ENCODE data around the gene SUV39H2.
"Not testable (repeated sequence)": the region's sequence is repeated elsewhere in the genome, so short reads cannot be mapped to it uniquely, and the experiment has no call there.

The SUV39H2 gene, protein sequence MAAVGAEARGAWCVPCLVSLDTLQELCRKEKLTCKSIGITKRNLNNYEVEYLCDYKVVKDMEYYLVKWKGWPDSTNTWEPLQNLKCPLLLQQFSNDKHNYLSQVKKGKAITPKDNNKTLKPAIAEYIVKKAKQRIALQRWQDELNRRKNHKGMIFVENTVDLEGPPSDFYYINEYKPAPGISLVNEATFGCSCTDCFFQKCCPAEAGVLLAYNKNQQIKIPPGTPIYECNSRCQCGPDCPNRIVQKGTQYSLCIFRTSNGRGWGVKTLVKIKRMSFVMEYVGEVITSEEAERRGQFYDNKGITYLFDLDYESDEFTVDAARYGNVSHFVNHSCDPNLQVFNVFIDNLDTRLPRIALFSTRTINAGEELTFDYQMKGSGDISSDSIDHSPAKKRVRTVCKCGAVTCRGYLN

DNA sequence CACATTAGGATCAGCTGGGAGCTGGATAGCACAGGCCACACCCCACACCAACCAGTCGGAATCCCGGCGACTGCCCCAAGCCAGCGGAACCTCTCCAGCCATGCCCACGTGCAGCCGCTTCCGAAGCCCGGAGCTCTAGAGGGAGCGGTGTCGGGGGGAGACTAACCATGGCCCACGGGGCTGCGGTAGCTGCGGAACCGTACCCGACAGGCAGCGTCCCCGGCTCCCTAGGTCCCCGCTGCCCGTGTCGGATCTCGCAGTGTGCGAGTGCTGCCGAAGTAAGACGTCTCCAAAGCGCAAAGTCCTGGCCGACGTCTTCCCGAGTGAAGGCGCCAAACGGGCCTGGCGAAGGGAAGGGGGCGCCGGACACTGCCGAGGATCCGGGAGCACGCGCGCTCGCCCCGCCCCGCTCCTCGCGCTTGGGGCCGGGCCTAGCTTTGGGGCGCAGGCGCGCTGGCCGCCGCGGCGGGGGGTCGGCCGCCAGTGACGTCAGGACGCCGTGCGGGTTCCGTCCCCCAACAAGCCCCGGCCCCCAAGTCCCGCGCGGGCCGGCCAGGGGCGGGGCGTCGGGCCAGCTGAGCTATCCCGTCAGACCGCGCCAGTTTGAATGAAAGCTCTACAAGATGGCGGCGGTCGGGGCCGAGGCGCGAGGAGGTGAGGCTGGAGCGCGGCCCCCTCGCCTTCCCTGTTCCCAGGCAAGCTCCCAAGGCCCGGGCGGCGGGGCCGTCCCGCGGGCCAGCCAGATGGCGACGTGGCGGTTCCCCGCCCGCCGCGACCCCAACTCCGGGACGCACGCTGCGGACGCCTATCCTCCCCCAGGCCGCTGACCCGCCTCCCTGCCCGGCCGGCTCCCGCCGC, at the start of gene SUV39H2:
TSS of gene SUV39H2 (plus strand) at position 601 of the 858 bp plus-strand sequence. CDS start at position 624, 23 bp downstream.
- peak; percentile 89 to 92 for DNase-seq

DNA sequence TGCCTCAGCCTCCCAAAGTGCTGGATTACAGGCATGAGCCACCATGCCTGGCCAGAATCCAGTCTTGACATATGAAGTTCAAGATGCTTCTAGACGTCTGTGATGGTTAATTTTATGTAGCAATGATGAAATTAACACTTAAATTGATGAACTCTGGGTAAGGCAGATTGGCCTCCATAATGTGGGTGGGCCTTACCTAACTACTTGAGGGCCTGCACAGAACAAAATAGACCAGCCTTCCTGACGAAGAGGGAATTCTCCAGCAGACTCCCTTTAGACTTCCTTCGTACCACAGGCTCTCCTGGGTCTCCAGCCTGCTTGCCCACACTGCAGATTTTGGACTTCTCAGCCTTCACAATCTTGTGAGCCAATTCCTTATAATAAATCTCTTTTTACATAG, 45.6 kb upstream of the SUV39H2 start:
- DNase-seq, result no peak

DNA sequence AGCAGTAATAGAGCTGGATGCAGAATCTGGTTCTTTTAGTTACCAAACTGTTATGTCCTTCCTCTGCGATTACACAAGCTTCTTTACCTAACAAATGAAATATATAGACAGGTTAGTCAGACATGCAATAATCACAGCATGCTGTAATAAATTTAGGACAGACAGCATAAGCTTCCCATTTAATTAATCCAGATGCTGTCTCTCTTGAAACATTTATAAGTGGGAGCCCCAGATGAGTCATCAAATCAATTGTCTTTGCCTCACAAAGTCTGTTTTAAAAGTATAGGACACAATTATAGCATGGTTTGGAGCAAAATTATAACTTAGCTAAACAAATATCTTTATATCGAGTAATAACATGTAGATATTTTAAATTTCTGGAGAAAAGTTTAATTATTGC, 42.5 kb upstream of the SUV39H2 start:
- no peak for DNase-seq

DNA sequence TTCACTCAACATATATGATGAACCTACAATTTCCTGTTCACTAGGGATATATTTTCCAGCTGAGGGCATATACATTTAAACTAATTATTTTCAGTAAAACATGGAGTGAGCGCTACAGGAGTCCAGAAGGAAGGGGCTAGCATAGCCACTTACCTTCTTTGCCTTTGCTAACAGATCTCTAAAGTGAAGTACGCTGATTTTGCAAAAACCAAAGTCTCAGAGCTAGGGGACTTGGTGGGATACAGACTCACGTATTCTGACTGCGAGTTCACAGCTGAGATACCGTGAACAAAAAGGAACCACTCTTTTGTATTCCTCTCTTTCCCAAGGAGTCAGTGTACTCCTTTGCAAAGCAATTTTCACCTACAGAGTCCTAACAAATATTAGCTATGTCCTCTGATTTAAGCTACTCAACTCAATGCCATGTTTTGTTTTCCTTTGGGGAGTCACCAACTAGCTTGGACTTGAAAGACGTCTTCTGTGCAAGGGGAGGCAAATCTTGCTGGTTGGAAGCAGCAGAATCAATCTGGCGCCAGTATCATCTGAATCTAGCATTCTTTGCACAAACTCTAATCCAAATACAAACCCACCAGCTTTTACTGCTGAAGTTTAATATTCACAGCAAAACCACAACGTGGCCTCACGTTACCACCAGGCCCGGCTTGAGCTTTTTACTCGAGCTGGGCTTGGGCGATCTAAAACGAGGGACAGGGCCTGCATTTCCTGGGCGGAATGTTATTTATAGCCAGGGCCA, 41.5 kb upstream of the SUV39H2 start:
- no peak for DNase-seq

DNA sequence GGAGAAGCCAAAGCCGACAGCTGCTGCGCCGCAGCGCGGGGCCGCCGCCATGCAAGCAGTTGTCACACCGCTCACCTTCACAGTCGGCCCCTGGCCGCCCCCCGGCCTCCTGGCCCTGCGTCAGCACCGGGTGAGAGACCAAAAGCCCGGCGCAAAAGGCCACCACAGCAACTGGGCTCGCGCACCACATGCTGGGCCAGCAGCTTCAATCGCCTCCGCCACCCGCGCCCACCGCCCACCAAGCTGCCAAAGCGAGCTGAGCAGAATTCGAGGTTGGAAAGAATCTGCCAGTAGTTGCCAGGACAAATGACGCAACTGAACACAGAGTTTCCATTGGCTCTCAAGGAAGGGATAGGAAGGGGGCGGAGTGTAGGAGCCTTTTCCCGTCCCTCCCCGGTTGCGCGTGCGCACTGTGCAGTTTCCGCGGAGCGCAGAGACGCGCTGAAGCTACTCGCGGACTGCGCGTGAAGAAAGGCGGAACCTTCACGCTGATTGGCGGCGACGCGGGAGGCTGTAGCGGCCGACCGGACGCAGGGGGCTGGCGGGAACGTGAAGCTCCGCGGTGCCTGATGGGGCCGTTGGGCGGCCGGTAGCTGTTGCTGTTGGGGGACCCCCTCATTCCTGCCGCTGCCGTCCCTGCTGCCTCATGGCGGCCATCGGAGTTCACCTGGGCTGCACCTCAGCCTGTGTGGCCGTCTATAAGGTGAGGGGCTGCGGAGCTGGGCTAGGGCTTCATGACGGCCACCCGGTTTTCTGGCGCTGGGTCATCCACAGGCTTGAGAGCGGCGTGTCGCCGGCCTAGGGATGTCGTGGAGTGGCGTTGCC, 40.7 kb upstream of the SUV39H2 start, which contains the start of the genes CDNF, HSPA14 and MSANTD7:
TSS of gene CDNF (minus strand) at position 281 of the 825 bp plus-strand sequence. CDS start at position 190, 91 bp downstream.
TSS of gene HSPA14 (plus strand) at position 550 of the 825 bp plus-strand sequence. CDS start at position 647, 97 bp downstream.
TSS of gene MSANTD7 (plus strand) at position 550 of the 825 bp plus-strand sequence. CDS start 3,979 bp downstream, outside the sequence.
- peak; percentile 98 to 99 for DNase-seq

DNA sequence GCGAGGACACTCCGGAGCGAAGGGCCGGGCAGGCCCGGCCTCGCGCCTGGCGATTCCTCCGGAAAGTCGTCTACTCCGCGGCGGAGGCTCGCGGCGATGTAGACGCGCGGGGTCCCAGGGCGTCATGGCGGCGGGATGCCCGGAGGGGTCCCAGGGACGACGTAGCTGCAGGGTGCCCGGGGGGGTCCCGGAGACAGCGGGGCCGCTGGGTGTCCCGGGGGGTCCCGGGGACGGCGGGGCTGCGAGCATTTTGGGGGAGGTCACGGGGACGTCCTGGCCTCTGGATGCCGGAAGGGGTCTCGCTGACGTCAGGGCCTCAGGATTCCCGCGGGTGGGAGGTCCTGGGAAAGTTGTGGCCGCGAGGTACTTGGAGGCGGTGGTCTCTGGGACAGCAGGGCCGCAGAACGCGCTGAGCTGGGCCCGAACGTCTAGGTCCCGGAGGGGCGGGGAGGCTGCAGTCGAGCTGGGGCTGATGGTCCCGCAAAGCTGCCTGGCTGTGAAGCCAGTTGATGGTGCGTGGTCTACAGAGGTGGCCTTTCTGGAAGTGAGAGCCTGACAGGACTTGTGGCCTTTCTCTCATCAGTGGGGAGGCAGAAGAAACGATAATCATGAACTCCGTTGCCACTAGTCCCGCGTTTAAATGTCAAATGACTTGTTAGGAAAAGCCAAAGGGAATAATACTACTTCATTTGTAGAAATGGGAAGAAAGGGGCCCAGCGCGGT, 39.9 kb upstream of the SUV39H2 start:
- DNase-seq, result peak; percentile 7 to 14

DNA sequence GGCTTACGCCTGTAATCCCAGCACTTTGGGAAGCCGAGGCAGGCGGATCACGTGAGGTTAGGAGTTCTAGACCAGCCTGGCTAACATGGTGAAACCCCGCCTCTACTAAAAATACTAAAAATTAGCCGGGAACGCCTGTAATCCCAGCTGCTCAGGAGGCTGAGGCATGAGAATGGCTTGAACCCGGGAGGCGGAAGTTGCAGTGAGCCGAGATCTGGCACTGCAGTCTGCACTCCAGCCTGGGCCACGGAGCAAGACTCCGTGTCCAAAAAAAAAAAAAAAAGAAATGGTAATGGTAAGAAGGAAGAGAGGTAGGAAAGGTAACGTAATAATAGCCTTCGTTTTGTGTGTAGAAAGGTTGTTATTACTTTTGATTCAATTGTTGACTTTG, 39.4 kb upstream of the SUV39H2 start:
- no peak for DNase-seq

DNA sequence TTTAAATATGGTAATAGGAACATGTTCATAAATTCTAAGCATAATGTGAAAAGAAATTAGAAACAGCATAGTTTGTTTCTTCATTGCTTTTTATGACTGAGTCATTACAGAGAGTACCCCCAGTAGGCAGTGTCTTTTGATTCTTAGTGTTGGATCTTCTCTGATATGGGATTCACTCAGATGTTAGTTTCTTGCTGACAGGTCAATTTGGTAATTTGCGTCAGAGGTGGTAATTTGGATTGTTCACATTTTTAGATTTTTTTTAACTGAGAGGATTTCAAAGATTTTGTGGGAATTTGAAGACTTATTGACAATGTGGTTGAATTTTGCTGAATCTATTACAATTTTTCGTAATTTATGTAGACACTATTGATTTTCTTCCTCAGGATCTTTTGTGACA, 38.5 kb upstream of the SUV39H2 start:
- no peak for DNase-seq

DNA sequence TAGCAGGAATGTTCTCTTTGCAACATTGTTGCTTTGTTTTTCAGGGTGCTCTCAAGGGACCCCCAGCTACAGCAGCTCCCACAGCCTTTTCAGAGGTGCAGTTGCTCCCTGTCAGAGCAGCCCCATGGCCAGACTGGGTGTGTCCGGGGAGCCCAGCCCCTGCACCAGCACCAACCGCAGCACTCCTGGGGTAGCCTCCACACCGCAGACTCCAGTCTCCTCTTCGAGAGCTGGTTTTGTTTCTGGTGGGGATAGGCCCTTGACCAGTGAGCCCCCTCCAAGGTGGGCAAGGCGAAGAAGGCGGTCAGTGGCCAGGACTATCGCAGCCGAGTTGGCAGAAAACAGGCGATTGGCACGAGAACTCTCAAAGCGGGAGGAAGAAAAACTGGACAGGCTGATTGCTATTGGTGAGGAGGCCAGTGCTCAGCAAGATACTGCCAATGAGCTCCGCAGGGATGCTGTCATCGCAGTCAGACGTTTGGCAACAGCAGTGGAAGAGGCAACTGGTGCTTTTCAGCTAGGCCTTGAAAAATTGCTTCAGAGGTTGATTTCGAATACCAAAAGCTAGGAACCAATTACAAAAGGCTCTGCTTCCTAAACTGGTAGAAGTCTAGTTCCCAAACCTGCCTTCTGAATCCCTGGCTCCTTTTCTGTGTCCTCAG, 35.2 kb upstream of the SUV39H2 start:
- no peak for DNase-seq

DNA sequence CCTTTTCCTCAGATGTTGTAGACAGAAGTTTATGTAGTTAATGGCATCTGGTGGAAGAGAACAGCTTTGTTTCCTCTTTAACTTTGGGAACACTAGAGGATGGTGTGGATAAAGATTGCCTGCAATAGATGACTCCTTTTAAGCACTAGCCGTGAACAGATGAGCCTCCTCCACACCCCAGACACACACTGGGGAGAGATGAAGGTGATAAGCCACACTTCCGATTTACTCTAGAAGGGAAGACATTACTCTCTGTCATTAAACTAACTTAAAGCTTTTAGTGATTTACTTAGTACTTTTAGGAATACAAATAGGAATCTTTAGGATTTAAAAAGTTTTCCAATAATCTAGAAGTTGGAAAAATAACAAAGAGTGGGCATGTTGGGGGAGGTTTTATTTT, 33.7 kb upstream of the SUV39H2 start:
- no peak for DNase-seq

DNA sequence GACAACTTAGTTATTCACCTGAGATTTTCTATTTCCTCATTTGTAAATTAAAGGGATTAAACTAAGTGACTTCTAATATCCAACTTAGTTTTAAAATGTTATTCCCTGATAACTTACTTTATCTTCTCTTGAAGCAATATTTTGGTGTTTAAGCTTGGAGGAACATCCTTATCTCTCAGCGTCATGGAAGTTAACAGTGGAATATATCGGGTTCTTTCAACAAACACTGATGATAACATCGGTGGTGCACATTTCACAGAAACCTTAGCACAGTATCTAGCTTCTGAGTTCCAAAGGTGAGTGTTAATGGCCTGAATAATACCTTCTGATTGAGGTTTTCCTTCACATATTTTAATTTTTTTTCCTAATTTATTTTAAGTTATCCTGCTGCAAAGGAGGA, 26.4 kb upstream of the SUV39H2 start:
- no peak for DNase-seq

DNA sequence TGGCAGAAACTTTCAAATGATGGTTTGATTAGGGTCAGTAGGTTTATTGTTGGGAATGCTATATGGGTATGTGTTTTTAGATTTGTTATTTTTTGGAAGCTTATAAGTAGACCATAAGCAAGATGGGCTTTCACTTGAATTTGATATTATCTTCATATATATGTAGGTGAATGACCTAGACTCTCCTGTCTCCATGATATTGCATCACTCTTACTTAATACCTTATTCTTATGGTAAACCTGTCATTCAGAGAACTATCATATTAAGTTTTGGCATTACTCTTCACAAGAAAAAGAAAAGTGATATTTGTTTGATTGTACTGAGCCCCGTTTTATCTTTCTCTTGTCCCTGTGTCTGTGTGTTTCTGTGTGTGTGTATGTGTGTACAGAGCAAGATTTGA, 23.2 kb upstream of the SUV39H2 start:
- DNase-seq, result no peak

DNA sequence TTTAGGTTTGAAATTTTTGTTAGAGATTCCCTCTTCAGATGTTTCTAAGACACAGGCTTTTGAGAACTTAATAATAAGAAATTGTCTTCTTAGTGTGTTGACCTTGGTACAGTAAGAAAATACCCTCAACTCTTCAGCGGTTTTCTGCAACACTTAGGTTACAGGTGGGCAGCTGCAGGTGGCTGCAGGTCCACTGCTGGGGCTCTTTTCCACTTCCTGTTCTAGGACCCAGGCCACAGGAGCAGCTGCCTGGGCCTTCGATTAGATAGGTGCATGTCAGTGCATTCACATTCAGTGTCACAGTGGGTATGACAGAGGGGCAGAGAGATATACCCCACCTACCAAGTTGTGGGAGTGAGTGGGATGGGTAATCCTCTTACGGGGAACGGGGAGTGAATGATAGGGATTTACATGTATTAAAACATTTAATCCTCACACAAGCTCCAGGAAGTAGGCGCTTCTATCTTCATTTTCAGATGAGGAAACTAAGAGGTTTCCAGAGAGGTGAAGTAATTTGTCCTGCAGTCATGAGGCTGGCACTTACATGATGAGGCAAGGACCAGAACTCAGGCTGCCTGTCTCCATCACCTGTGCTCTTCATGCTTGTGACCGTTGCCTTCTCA, 20.2 kb upstream of the SUV39H2 start:
- DNase-seq, result no peak

DNA sequence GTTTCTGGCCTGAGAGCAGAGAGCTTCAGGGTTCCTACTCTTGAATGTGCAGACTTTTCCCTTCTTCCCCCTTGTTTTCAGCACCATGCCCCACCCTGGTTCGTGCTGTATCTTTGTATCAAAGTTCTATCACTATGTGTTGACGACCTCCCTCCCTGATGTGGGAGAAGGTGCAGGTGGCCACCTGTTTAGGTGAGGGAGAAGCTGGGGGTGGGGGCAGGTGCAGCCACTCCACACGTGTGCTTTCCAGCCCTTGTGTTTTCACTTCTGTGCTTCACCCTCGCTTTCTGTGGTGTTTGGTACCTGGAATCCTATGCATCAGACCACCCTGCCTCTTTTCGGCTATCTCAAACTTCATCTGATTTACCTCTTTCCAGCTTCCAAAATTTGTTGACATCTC, 19.6 kb upstream of the SUV39H2 start:
- DNase-seq, result no peak

DNA sequence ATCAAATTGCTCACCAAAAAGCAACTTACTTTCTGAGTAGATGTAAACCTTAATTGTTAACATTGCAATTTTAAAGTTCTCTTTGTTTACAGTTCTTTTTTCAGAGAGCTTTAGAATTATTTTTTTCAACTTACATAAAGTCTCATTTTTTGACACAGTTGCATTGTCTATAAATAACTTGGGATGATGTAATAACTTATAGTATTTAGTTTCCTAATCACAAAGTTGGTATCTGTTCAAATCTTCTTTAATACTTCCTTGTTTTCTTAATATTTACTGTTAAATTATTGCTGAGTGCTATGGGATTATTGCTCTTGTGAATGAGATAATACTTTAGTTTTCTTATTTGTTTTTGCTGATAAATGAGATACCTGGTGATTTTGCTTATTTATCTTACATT, 18.9 kb upstream of the SUV39H2 start:
- DNase-seq, result no peak

DNA sequence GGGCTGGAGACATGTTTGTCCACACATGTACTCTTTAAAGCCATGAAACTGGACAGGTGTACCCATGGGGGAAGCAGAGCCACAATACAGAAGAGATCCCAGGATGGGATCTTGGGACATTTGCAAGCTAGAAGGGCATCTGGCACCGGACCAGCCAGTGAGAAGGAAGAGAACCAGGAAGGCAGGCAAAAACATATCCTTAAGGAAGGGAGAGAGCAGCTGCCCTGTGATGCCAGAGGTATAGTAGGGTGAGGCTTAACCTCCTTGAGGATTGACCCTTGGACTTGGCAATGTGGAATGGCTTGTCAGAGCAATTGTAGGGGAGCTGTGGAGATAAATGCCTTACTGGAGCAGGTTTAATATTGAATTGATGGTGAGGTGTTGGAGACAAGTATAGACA, 17.9 kb upstream of the SUV39H2 start:
- DNase-seq, result no peak

DNA sequence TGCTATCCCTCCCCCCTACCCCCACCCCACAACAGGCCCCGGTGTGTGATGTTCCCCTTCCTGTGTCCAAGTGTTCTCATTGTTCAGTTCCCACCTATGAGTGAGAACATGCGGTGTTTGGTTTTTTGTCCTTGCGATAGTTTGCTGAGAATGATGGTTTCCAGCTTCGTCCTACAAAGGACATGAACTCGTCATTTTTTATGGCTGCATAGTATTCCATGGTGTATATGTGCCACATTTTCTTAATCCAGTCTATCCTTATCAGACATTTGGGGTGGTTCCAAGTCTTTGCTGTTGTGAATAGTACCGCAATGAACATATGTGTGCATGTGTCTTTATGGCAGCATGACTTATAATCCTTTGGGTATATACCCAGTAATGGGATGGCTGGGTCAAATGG, 14.2 kb upstream of the SUV39H2 start:
- not testable (repeated sequence) for DNase-seq

DNA sequence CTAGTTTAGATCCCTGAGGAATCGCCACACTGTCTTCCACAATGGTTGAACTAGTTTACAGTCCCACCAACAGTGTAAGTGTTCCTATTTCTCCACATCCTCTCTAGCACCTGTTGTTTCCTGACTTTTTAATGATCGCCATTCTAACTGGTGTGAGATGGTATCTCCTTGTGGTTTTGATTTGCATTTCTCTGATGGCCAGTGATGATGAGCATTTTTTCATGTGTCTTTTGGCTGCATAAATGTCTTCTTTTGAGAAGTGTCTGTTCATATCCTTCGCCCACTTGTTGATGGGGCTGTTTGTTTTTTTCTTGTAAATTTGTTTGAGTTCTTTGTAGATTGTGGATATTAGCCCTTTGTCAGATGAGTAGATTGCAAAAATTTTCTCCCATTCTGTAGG, 13.8 kb upstream of the SUV39H2 start:
- not testable (repeated sequence) for DNase-seq

DNA sequence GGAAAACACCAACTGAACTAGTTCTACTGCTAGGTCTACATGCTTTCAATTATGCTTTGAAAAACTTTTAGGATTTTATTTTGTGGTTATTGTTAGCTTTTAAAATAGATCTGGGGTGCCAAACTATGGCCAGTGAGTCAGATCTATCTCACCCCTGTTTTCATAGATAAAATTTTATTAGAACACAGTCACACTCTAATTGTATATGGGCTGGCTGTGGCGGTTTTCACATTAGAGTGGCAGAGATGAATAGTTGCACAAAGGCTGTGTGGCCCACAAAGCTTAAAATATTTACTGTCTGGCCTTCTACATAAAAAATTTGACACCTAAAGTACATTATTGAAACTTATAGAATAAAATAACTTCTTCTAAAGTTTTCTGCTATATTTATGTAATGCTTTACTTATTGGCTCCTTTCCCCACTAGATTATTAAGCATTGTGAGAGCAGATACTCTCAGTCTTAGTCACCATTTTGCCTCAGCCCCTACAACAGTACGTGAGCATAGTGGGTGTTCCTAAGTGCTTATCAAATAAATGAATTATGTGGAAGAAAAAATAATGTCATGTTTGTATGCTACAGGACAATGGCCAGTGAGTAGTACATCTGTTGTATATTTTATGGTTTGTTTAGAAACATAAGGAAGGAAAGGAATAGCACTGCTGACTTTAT, 5.4 kb upstream of the SUV39H2 start:
- no peak for DNase-seq

DNA sequence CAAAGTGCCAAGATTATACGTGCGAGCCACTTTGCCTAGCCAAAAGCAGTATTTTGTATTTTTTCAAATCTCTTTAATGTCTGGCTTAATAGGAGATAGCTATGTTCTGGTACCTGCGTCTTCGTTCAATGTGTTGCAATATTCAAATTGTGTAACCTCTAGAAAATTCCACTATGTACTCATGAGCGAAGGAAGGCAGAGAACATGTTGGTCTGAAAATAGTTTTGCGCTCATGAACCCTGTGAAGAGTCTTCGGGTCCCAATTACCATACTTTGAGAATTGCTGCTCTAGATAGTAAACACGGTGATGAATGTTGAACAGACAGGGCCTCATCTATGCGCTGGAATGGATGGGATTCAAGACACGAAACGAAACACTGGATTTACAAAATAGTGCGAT, 2.7 kb upstream of the SUV39H2 start:
- DNase-seq, result no peak
